ENCODE measurements around the gene TEX22. TPM values are rescaled to one million over a fixed set of nuclear protein-coding genes. Genes with fewer than 3 reads are reported as not detected.

TEX22 gene
- total and polyA plus RNA-seq, 11 donors, result 0.06 to 1.8 (median 0.60) TPM; not detected in 3

GRCh38 chr14:105445901-105446845, 47.8 kb downstream of the TEX22 start:
- intact Hi-C loops (cut with DNase I), result loop anchor here in 8 of 10 donors (5.0 to 10.0 kb wide), 5 partner anchors 41 to 81 kb away; partner anchors contain the start of genes CRIP1 (in 5 of the 8) and TMEM121 (in 3 of the 8)
- H3K27ac ChIP-seq, result no peak overlapping the region
- 84 to 91% (median 86%) methylated on average over 16 to 26 of the region's 26 CpGs for WGBS, 4 donors
- TF ChIP-seq POLR2A (IDR thresholded peaks at IDR 0.05), result no peak
- no peak for TF ChIP-seq CTCF (IDR thresholded peaks at IDR 0.05)
- peaks cover 0 to 34% (median 26%) of the 10 kb centered on the region in 9 donors for H3K36me3 ChIP-seq
- H3K4me3 ChIP-seq, result no peak overlapping the region
- no peaks in the 10 kb centered on the region for H3K9me3 ChIP-seq
- ATAC-seq (no peak), DNase-seq (peak in 1 of 5 donors; percentile 47)
- H3K4me1 ChIP-seq, result peaks cover 0 to 28% (median 14%) of the 10 kb centered on the region in 12 donors
- no peaks in the 10 kb centered on the region for H3K27me3 ChIP-seq

GRCh38 chr14:105446971-105447370, 48.6 kb downstream of the TEX22 start:
- Histone ChIP-seq H3K27me3 (no peaks in the 10 kb centered on the region), H3K27ac (no peak overlapping the region), H3K36me3 (peaks cover 0 to 37% (median 31%) of the 10 kb centered on the region in 9 donors), H3K4me3 (no peak overlapping the region), H3K4me1 (peaks cover 0 to 28% (median 14%) of the 10 kb centered on the region in 12 donors), H3K9me3 (no peaks in the 10 kb centered on the region)
- WGBS, 4 donors, result 83 to 89% (median 85%) methylated on average over 4 to 14 of the region's 14 CpGs
- no peak for ATAC-seq
- TF ChIP-seq POLR2A (IDR thresholded peaks at IDR 0.05), result no peak
- TF ChIP-seq CTCF (IDR thresholded peaks at IDR 0.05), result no peak
- peak in 1 of 5 donors; percentile 55 for DNase-seq
- intact Hi-C loops (cut with DNase I), result loop anchor here in 8 of 10 donors (5.0 to 10.0 kb wide), 5 partner anchors 40 to 80 kb away; partner anchors contain the start of genes CRIP1 (in 5 of the 8) and TMEM121 (in 3 of the 8)

GRCh38 chr14:105447651-105448640, 49.6 kb downstream of the TEX22 start:
- H3K4me3 ChIP-seq, result peak overlapping the region in 1 of 12 donors; percentile 4
- DNase-seq, result peak in 1 of 5 donors; percentile 60
- ATAC-seq, result peak in 2 of 4 donors; percentile 4 to 8
- TF ChIP-seq POLR2A (IDR thresholded peaks at IDR 0.05) (no peak), CTCF (IDR thresholded peaks at IDR 0.05) (no peak)
- intact Hi-C loops (cut with DNase I), result loop anchor here (1.0 to 10.0 kb wide), 10 partner anchors 39 to 81 kb away; partner anchors contain the start of genes CRIP1 (in 5 of the 10), TMEM121 (in 3 of the 10) and TEDC1 (in 1 of the 10)
- peak overlapping the region in 8 of 12 donors; percentile 6 to 59 (median 36) for H3K27ac ChIP-seq
- 81 to 85% (median 84%) methylated on average over 23 to 31 of the region's 31 CpGs for WGBS, 4 donors
- H3K27me3 ChIP-seq, result no peaks in the 10 kb centered on the region
- no peaks in the 10 kb centered on the region for H3K9me3 ChIP-seq
- peaks cover 0 to 38% (median 31%) of the 10 kb centered on the region in 9 donors for H3K36me3 ChIP-seq
- H3K4me1 ChIP-seq, result peaks cover 0 to 28% (median 14%) of the 10 kb centered on the region in 12 donors
